ENCODE results near the gene PEAK1. TPM values are rescaled to one million over a fixed set of nuclear protein-coding genes. Genes with fewer than 3 reads are reported as not detected.
"Not testable (repeated sequence)": the region's sequence is repeated elsewhere in the genome, so short reads cannot be mapped to it uniquely, and the experiment has no call there.

The PEAK1 gene
- total and polyA plus RNA-seq, 5 experiments from 2014 or later, result 1.0 to 23.0 (median 2.8) TPM

DNA sequence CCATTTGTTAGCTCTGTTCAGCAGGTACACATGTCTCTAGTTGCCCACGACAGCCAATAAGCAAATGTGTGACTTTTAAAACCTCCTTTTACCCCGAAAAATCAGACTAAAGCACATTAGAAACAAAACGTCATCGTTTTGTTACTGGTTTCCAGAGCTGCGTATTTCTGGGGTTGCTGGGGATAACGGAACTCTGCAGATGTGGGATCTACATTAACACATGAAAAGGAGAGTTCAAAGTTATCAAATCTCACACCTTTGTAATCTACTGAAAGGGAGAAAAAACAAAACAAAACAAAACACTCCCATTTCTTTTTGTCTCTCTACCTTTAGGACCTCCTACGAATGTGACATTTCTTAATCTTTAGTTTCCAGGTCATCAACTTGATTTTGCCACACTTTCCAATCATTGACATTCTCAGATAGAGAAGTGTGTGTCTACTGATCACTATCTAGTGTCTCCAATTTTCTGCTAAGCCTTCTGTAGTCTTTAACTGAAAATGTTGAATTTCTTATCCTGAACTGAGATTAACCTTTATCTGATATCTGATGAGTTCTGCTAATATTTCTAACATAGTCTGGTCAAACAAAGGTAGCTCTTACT lies 256.0 kb downstream of the PEAK1 start:
- Mint-ChIP-seq H3K9me3 (no peaks in the 10 kb centered on the region), H3K4me1 (peaks cover 19 to 59% (median 42%) of the 10 kb centered on the region in 4 donors), H3K4me3 (peak overlapping the region in 8 of 10 donors; percentile 3 to 41 (median 14)), H3K36me3 (no peaks in the 10 kb centered on the region), H3K27me3 (no peaks in the 10 kb centered on the region), H3K27ac (peak overlapping the region in 8 of 10 donors; percentile 8 to 81 (median 52))
- DNase-seq (peak in 4 of 10 donors; percentile 12 to 53 (median 28)), ATAC-seq (peak; percentile 42 to 76)
- POLR2A ChIA-PET, result no interaction called here

DNA sequence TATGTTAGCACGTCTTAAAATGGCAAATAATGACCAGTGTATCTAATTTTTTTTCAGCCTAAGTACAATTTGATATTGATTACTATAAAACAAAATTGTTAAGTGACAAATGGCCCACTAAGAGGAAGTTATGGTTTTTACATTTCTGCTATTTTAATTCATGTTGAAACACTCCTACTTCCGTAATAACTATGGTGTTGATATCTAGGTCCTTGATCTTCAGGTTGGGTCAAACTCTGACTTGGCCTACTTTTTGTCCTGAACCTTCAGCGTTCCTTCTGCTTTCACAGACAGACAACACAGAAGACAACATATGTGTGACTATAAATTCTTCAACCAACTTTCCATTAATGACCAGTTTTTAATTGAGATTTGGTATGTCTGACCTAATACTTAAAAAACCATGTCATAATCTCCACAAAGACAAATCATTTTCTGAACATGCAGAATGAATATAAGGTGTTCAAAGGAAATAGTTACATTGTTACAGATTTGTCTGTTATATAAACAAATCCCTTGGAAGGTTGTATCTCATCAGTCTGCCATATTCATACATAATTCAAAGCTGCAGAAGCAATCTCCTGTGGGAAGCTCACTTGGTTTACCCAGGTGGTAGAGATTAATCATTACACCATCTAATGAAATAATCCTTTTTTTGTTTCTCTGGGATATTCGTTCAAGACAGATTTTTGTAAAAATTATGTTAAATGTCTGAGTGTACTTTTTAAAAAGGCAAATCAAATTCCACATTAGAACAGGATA lies 256.9 kb downstream of the PEAK1 start:
- POLR2A ChIA-PET, result interaction anchor here (0.6 kb wide), 1 partner anchor 269 kb away, joined by 5 read pairs; no protein-coding TSS in a partner anchor

DNA sequence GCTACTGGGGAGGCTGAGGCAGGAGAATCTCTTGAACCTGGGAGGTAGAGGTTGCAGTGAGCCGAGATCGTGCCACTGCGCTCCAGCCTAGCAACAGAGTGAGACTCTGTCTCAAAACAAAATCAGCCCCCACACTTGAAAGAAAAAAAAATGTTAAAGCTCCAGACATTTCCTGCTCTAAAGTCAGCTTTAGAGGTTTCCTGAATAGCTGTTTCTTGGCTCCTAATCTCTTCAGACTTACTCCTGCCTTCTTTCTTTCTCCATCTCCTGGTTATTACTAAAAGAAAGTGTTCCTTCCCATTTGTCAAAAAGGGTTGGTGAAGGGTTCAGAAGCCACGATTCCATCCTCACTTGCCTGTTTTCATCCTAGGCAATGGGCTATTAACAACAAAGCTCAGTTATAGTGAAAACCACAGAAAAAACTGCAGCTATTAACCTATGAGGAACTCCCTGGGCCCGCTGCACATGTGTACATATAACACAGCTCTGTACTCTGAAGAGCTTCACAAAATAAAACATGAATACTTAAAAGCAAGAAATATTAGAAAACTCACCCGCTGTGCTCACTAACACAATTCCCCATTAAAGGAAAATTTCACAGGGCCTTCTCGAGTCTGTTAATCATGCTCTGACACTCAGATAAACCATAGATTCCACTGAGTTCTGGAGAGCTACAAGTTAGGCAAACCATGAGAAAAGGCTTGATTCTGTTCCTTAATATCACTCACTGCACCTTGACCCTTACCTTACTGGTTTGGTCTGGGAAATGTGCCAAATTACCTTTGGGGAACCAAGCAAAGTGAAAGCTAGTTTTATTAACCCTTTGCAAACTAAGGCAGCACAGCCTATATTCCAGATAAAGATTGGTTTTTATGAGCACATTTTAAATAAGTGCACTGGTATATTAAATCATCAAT lies 259.1 kb downstream of the PEAK1 start:
- Mint-ChIP-seq H3K36me3 (peaks cover 0 to 6% (median 0%) of the 10 kb centered on the region in 3 donors), H3K27me3 (no peaks in the 10 kb centered on the region), H3K27ac (peak overlapping the region; percentile 77 to 93 (median 88)), H3K4me3 (peak overlapping the region; percentile 13 to 83 (median 74)), H3K4me1 (peaks cover 19 to 69% (median 42%) of the 10 kb centered on the region in 4 donors), H3K9me3 (no peaks in the 10 kb centered on the region)
- DNase-seq (peak in 5 of 10 donors; percentile 17 to 61 (median 33)), ATAC-seq (peak; percentile 75 to 86)
- POLR2A ChIA-PET, result interaction anchor here (0.7 to 1.4 kb wide), 3 partner anchors 19 to 22 kb away, joined by 3 to 5 read pairs (median 5); no protein-coding TSS in a partner anchor

More for the DNA sequence above, 256.9 kb downstream of the PEAK1 start:
- Mint-ChIP-seq H3K27ac (peak overlapping the region in 9 of 10 donors; percentile 4 to 81 (median 53)), H3K4me1 (peaks cover 19 to 61% (median 42%) of the 10 kb centered on the region in 4 donors), H3K27me3 (no peaks in the 10 kb centered on the region), H3K9me3 (no peaks in the 10 kb centered on the region), H3K4me3 (peak overlapping the region in 6 of 10 donors; percentile 13 to 41 (median 28)), H3K36me3 (no peaks in the 10 kb centered on the region)
- no peak for ATAC-seq
- DNase-seq, result no peak

DNA sequence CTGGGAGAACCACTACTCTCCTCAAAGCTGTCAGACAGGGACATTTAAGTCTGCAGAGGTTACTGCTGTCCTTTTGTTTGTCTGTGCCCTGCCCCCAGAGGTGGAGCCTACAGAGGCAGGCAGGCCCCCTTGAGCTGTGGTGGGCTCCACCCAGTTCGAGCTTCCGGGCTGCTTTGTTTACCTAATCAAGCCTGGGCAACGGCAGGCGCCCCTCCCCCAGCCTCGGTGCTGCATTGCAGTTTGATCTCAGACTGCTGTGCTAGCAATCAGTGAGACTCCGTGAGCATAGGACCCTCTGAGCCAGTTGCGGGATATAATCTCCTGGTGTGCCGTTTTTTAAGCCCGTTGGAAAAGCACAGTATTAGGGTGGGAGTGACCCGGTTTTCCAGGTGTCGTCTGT lies 263.9 kb downstream of the PEAK1 start:
- peak in 5 of 10 donors; percentile 16 to 69 (median 30) for DNase-seq
- not testable (repeated sequence) for H3K27me3 Mint-ChIP-seq, ATAC-seq, H3K4me3 Mint-ChIP-seq, H3K9me3 Mint-ChIP-seq, H3K36me3 Mint-ChIP-seq
- H3K4me1 Mint-ChIP-seq, result peaks cover 14 to 32% (median 18%) of the 10 kb centered on the region in 4 donors
- POLR2A ChIA-PET, result interaction anchor here (0.9 kb wide), 1 partner anchor 12 kb away, joined by 3 read pairs; no protein-coding TSS in a partner anchor
- peak overlapping the region in 1 of 10 donors; percentile 5 for H3K27ac Mint-ChIP-seq

DNA sequence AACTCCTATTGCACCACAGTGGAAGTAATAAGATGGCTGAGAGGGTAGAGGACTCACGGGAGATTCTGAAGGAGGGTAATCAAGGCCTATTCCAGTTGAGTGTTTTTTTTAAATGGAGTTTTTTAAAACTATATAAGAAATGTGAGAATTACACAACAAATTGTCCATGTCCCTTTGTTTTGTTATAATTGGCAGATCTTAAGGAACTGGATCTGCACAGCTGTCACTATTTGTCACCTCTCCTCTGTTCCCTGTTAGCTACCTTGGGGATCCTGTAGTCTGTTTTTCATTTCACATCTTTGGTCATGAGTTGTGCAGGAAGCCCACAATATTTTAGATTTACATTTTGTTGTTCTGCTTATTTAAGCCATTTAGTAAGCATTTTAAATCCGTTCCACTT lies 271.7 kb downstream of the PEAK1 start:
- Mint-ChIP-seq H3K4me3 (no peak overlapping the region), H3K36me3 (peaks cover 0 to 5% (median 0%) of the 10 kb centered on the region in 3 donors), H3K27me3 (no peaks in the 10 kb centered on the region), H3K4me1 (peaks cover 0 to 5% (median 0%) of the 10 kb centered on the region in 4 donors), H3K9me3 (peaks cover 0 to 4% (median 0%) of the 10 kb centered on the region in 9 donors), H3K27ac (no peak overlapping the region)
- POLR2A ChIA-PET, result no interaction called here
- ATAC-seq (no peak), DNase-seq (no peak)

DNA sequence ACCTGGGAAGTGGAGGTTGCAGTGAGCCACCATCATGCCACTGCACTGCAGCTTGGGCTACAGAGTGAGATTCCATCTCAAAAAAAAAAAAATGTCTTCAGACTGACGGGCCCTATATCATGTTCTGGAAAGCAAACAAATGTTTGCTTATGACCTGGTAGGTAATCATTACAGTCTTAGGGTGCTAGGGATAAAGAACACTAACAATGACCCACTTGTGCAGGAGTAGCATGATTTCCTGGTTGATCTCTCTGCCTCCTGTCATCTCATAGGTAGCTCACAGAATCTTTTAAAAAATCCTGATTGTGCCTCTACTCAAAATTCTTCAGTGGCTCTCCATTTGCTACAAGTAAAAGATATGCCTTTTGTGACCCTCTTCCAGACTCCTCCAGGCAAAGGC lies 274.5 kb downstream of the PEAK1 start:
- POLR2A ChIA-PET, result no interaction called here
- Mint-ChIP-seq H3K4me1 (peaks cover 0 to 6% (median 0%) of the 10 kb centered on the region in 4 donors), H3K27me3 (no peaks in the 10 kb centered on the region), H3K27ac (no peak overlapping the region), H3K4me3 (no peak overlapping the region), H3K9me3 (peaks cover 0 to 27% (median 11%) of the 10 kb centered on the region in 9 donors), H3K36me3 (peaks cover 2 to 31% (median 20%) of the 10 kb centered on the region in 3 donors)
- ATAC-seq (no peak), DNase-seq (no peak)

DNA sequence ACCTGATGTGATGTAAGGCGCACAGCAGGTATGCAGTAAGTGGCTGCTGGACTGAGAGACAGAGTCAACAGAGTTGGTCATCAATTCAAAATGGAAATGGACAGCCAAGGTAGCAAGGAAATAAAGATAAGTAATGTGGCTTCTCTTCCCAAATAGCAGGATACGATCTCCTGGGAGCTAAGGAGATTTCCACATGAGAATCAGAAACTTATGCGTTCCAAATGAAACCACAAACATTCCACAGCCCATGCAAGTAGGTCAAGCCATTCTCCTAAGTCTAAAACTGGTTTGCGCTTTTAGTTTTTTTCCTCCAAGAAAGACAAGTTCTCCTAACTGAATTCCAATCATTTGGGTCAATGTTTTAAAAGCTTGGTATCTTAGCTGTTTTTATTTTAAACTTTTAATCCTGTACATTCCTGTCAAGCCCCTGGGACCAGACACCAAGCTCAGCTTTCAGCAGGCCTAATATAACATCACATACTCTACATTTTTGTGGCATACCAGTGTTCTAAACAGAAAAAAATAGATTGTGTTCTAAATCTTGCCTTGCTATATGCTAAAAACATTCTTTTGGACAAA lies 275.3 kb downstream of the PEAK1 start:
- peaks cover 0 to 6% (median 0%) of the 10 kb centered on the region in 4 donors for H3K4me1 Mint-ChIP-seq
- H3K27ac Mint-ChIP-seq, result peak overlapping the region in 1 of 10 donors; percentile 8
- no peak for ATAC-seq
- H3K9me3 Mint-ChIP-seq, result peaks cover 0 to 34% (median 14%) of the 10 kb centered on the region in 9 donors
- DNase-seq, result no peak
- H3K36me3 Mint-ChIP-seq, result peaks cover 2 to 31% (median 25%) of the 10 kb centered on the region in 3 donors
- no peaks in the 10 kb centered on the region for H3K27me3 Mint-ChIP-seq
- POLR2A ChIA-PET, result no interaction called here
- H3K4me3 Mint-ChIP-seq, result no peak overlapping the region

DNA sequence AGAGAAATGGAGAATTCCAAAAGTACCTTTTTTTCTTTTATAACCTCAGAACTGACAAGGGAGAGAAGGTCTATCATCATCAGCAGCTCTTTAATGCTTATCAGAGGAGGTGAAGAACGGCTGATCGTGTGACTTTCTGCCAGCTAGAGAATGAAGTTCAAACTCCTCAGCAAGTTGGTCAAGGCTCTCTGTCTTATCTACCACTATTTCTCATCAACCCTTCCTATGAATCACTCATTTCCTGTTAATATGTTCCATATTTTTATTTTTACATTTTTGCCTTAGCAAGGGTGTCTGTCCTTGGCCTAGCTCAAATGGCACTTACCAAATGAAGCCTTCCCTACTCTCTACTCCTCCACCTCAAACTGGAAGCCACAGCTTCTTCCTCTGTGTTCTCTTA lies 275.9 kb downstream of the PEAK1 start:
- POLR2A ChIA-PET, result no interaction called here
- Mint-ChIP-seq H3K27ac (no peak overlapping the region), H3K9me3 (peaks cover 0 to 34% (median 14%) of the 10 kb centered on the region in 9 donors)

DNA sequence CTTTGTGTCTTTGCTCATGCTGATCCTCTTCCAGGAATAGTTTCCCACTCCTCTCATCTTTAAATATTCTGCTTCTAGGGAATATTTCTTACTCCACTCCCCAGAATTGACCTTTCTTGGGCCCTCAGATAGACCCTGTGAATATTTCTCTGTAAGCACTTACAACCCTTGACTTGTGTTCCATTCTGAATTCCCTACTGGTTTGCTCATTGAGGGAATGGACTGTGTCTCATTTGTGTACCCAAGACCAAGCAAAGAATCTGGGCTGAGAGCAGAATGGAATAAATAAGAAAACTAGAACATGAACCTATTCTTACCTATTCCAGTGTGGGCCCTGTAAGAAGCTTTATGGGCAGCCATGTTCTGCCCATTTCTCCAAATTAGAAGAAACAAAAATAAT lies 276.3 kb downstream of the PEAK1 start:
- Mint-ChIP-seq H3K4me1 (peaks cover 0 to 6% (median 0%) of the 10 kb centered on the region in 4 donors), H3K36me3 (peaks cover 2 to 31% (median 28%) of the 10 kb centered on the region in 3 donors), H3K27me3 (no peaks in the 10 kb centered on the region), H3K9me3 (peaks cover 0 to 34% (median 14%) of the 10 kb centered on the region in 9 donors), H3K27ac (peak overlapping the region in 1 of 10 donors; percentile 25), H3K4me3 (no peak overlapping the region)
- ATAC-seq (no peak), DNase-seq (no peak)
- POLR2A ChIA-PET, result no interaction called here

More for the DNA sequence above, 275.9 kb downstream of the PEAK1 start:
- no peaks in the 10 kb centered on the region for H3K27me3 Mint-ChIP-seq
- peaks cover 0 to 6% (median 0%) of the 10 kb centered on the region in 4 donors for H3K4me1 Mint-ChIP-seq
- peaks cover 2 to 31% (median 26%) of the 10 kb centered on the region in 3 donors for H3K36me3 Mint-ChIP-seq
- DNase-seq, result no peak
- no peak for ATAC-seq
- H3K4me3 Mint-ChIP-seq, result no peak overlapping the region

DNA sequence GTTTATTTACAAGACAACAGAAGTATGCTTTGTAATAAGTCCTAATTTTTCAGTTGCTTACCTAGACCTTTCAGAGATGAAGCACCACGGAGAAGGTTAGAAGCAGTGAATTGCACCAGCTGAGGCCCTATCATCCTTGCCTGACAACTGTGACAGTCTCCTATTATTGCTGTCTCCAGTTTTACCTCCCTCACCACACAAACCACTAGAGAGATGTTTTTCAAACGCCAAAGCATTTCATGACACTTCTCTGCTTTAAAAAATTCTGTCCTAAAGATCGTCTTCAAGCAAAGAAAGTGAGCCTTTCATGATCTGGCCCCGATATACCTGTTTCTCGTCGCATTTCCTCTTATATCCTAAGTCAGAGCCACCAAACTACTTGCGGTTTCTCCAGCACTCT lies 276.7 kb downstream of the PEAK1 start:
- no peak for DNase-seq
- Mint-ChIP-seq H3K27ac (no peak overlapping the region), H3K27me3 (no peaks in the 10 kb centered on the region), H3K36me3 (peaks cover 2 to 31% (median 28%) of the 10 kb centered on the region in 3 donors), H3K9me3 (peaks cover 0 to 34% (median 14%) of the 10 kb centered on the region in 9 donors), H3K4me3 (no peak overlapping the region), H3K4me1 (peaks cover 0 to 6% (median 0%) of the 10 kb centered on the region in 4 donors)
- no peak for ATAC-seq
- POLR2A ChIA-PET, result no interaction called here

DNA sequence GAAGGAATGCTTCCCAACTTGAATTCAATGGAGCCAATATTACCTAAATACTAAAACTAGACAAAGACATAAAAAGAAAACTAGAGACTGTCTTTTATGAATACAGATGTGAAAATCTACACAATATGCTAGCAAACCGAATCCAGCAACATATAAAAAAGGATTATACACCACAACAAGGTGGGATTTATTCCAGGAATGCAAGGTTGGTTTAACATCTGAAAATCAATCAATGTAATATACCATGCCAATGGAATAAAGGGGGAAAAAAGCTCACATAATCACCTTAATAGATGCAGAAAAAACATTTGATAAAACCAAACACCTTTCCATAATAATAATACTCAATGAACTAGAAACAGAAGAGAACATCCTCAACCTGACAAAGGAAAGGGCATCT lies 279.7 kb downstream of the PEAK1 start:
- POLR2A ChIA-PET, result interaction anchor here (0.7 kb wide), 1 partner anchor 20 kb away, joined by 3 read pairs; no protein-coding TSS in a partner anchor
- no peak for DNase-seq
- peaks cover 8 to 45% (median 35%) of the 10 kb centered on the region in 3 donors for H3K36me3 Mint-ChIP-seq

More for the DNA sequence above, 279.7 kb downstream of the PEAK1 start:
- Mint-ChIP-seq H3K27ac (no peak overlapping the region), H3K4me3 (no peak overlapping the region), H3K27me3 (no peaks in the 10 kb centered on the region), H3K9me3 (peaks cover 0 to 39% (median 16%) of the 10 kb centered on the region in 9 donors), H3K4me1 (peaks cover 0 to 6% (median 0%) of the 10 kb centered on the region in 4 donors)
- no peak for ATAC-seq

Data from naive thymus-derived CD8-positive, alpha-beta T cell (primary cell).